Skeletal muscle satellite cell (primary cell): ENCODE results near the gene HEBP2. TPM values are rescaled to one million over a fixed set of nuclear protein-coding genes. Genes with fewer than 3 reads are reported as not detected.

Experiments
- H3K27me3 ChIP-seq: 2 replicates; pipeline ENCODE4 v1.7.0; 2013; ENCODE audit warnings: low read length; ENCODE audit not compliant: control insufficient read depth, insufficient read depth
- H3K36me3 ChIP-seq: 2 replicates; pipeline ENCODE4 v1.7.0; 2013; ENCODE audit warnings: mild to moderate bottlenecking, control low read depth, low read length; ENCODE audit not compliant: insufficient read depth
- H3K4me1 ChIP-seq: 2 replicates; pipeline ENCODE4 v1.7.0; 2013; ENCODE audit warnings: low read length; ENCODE audit not compliant: control insufficient read depth, insufficient read depth
- H3K4me2 ChIP-seq: 2 replicates; pipeline ENCODE4 v1.7.0; 2013; ENCODE audit warnings: mild to moderate bottlenecking, low read length
- H3K4me3 ChIP-seq: 2 replicates; pipeline ENCODE4 v1.7.0; 2013; ENCODE audit warnings: low read length
- H3K9ac ChIP-seq: 2 replicates; pipeline ENCODE4 v1.7.0; 2013; ENCODE audit warnings: mild to moderate bottlenecking, low read depth, low read length, moderate library complexity
- H3K9me3 ChIP-seq: replicated peaks from 2 replicates; pipeline ENCODE4 v1.7.0; 2013; ENCODE audit warnings: mild to moderate bottlenecking, control low read depth, low read length
- small RNA-seq: library from RNA; depleted of rRNA; stranded (forward); fragments of <200 nt; gene quantifications from one replicate; pipeline ENCODE3, GENCODE V24; 2012

HEBP2 gene

DNA sequence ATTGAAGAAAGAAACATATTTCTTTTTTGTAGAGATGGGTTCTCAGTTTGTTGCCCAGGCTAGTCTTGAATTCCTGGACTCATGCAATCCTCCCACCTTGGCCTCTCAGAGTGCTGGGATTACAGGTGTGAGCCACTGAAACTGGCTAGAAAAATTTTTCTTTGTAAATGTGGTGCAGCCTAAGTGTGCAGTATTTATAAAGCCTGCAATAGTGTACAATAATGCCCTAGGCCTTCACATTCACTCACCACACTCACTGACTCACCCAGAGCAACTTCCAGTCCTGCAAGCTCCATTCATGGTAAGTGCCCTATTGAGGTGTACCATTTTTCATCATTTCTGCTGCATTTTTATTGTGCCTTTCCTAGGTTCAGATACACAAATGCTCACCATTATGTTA, 63.9 kb downstream of the HEBP2 start:
- H3K9me3 ChIP-seq = no peaks in the 10 kb centered on the region
- H3K4me3 ChIP-seq = no peak overlapping the region
- H3K36me3 ChIP-seq = peaks cover 5% of the 10 kb centered on the region
- H3K4me1 ChIP-seq = peaks cover 30% of the 10 kb centered on the region
- no peak overlapping the region for H3K9ac ChIP-seq
- no peaks in the 10 kb centered on the region for H3K27me3 ChIP-seq
- no peak overlapping the region for H3K4me2 ChIP-seq

GRCh38 chr6:138468320-138469015, 64.4 kb downstream of the HEBP2 start:
- Histone ChIP-seq H3K9me3 (no peaks in the 10 kb centered on the region), H3K4me1 (peaks cover 30% of the 10 kb centered on the region), H3K27me3 (no peaks in the 10 kb centered on the region), H3K4me3 (no peak overlapping the region), H3K9ac (no peak overlapping the region), H3K4me2 (peak overlapping the region; percentile 37), H3K36me3 (peaks cover 5% of the 10 kb centered on the region)

Small RNA genes lying within 50 kb of the gene (small RNA-seq; reads per million reads assigned to genes)
- gene AL031003.1 = not detected
- not detected for gene AL391669.1
- not detected for gene MIR3145
